GM21526 (cell line): ENCODE results near the gene HPGDS.
"Not testable (repeated sequence)": the region's sequence is repeated elsewhere in the genome, so short reads cannot be mapped to it uniquely, and the experiment has no call there.

Experiments used
- ATAC-seq: cut with Tn5 transposase; IDR thresholded peaks from one replicate; pipeline ENCODE4 v1.9.1; 2021; ENCODE audit warnings: moderate library complexity; ENCODE audit not compliant: unreplicated experiment, low FRiP score

Gene HPGDS

DNA sequence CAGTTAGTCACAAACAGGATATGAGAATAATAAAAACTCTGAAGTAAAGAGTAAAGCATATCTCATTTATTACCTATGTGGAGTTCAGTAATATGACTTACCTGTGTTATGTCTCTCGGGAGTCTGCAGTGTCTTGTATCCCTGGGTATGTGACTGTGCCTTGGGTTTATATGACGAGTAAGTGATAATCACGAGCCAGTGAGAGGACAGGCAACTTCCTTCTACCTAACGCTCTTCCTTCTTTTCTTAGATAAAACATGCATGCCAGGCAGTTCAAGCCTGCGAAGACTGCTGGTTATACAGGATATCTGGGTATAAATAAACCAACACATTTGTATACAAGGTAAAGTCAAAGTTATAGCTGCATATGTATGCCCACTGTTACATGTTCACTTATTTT, at the start of gene HPGDS:
Gene HPGDS (minus strand): TSS at position 143 of the 400 bp plus-strand sequence. CDS start 8,207 bp downstream, outside the sequence.
- no peak for ATAC-seq

- no peak for ATAC-seq
Observed at GRCh38 chr4:94390804-94391410, 48.3 kb upstream of the HPGDS start.

GRCh38 chr4:94389595-94390267, 47.1 kb upstream of the HPGDS start:
- ATAC-seq = no peak

DNA sequence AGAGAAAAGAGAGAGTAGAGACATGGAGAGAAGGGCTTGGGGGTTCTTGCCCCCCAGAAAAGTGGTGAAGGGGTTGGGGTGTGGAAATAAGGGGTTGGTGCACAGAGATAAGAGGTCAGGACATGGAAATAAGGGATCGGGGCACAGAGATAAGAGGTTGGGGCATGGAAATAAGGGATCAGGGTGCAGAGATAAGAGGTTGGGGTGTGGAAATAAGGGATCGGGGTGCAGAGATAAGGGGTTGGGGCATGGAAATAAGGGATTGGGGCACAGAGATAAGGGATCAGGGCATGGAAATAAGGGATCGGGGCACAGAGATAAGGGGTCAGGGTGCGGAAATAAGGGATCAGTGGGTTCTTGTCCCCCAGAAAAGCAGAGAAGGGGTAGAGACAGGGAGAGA, 45.3 kb upstream of the HPGDS start:
- ATAC-seq = not testable (repeated sequence)

GRCh38 chr4:94385452-94385851, 42.8 kb upstream of the HPGDS start:
- not testable (repeated sequence) for ATAC-seq

DNA sequence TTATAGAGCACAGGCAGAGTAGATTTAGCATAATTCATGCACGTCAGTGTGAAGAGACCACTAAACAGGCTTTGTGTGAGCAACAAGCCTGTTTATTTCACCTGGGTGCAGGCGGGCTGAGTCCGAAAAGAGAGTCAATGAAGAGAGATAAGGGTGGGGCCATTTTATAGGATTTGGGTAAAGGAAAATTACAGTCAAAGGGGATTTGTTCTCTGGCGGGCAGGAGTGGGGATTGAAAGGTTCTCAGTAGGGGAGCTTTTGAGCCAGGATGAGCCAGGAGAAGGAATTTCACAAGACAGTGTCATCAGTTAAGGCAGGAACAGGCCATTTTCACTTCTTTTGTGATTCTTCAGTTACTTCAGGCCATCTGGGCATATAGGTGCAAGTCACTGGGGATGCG, 40.3 kb upstream of the HPGDS start:
- ATAC-seq = not testable (repeated sequence)

DNA sequence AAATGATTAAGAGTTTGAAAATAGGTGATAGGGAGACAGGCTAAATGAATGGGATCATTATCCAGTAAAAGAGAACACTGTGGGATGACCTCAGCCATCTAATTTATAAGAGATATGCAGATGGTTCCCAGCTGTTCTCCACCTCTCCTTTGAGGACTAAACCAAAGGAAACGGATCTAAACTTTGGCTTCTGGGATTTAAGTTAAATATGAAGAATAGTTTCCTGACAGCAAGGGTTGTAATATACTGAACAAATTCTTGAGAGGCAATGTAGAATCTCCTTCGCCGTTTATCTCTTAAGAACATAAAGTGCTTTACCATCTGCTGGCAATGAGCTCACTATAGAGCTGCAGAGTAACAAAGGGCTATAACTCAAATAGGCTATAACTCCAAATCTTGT, 35.4 kb upstream of the HPGDS start:
- no peak for ATAC-seq

- no peak for ATAC-seq
Observed at GRCh38 chr4:94377294-94377693, 34.7 kb upstream of the HPGDS start.

DNA sequence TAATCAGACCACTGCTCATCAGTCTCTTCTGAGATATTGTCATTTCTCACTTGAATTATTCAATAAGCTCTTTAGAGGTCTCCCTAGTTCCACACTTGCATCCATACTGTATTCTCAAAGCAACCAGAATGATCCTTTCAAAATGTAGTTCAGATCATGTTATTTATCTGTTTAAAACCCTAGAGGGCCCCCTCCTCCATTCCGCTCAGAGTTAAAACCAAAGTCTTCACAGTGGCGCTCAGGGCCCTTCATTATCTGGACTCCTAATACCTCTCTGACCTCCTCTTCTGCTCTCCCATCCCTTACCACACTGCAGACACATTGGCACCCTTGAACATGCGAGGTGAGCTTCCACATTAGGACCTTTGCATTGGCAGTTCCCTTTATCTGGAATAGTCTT, 32.7 kb upstream of the HPGDS start:
- ATAC-seq = no peak

DNA sequence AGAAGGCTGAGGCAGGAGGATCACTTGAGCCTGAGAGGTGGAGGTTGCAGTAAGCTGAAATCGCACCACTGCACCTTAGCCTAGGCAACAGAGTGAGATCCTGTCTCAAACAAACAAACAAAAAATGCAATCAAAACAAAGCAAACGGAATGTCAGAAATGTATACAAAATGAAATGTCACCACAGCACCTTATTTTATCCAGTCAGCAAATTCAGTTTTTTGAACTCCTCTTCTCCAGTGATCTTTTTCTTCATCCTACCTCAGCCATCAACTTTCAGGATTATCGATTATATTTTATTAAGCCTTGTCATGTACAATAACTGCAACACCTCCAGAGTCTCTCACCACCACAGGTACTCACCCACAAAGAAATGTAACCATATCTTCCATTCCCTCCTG, 31.1 kb upstream of the HPGDS start:
- ATAC-seq = no peak

DNA sequence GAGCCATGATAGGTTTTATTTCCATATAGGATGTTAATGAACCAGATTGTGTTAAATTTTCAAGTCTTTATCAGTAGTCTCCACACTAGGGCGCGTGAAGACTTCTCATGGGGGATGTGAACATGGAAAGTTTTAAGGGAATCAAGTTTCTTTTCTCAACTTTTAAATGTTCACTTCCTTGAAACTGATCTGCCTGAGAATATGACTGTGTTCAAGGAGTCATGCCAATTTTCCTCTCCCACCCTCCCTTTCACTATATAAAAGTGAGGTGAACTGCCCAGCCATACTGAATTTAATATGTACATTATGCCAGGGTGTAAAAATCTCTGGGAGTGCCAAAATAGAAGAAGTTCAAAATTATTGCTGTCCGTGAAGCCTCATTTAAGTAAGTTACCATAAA, 30.4 kb upstream of the HPGDS start:
- no peak for ATAC-seq

GRCh38 chr4:94372228-94372978, 29.8 kb upstream of the HPGDS start:
- ATAC-seq = no peak

GRCh38 chr4:94371290-94371689, 28.7 kb upstream of the HPGDS start:
- no peak for ATAC-seq

DNA sequence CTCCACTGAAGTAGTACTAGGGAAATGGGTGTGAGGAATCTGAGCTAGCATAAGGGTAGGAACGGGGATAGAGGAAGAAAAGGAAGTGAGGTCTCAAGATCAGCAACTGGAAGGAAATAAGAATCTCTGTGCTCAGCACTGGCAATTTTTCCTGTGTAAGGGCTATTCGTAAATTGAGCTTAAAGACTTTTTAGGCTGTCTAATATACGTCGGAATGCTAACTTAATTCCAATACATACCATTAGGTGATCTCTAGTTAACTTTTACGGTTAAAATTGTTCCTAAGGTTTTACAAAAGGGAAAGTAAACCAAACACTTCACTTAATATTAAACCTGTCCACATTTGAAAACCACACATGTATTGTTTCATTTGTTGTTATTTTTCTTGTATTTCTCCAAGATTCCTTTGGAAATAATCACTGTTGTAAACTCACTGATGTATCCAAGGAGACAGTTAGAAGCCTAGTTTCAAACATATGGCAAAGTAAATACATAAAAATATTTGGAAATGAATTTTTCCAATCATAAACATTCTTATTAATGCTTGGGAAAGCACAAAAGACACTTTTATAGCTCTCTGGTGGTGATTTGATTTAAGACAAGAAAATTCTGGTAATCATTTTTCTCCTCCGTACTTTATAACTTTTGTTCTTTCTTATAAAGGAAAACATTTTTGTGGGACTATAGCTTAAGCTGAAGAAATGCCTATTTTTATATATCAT, 28.1 kb upstream of the HPGDS start:
- ATAC-seq = no peak

DNA sequence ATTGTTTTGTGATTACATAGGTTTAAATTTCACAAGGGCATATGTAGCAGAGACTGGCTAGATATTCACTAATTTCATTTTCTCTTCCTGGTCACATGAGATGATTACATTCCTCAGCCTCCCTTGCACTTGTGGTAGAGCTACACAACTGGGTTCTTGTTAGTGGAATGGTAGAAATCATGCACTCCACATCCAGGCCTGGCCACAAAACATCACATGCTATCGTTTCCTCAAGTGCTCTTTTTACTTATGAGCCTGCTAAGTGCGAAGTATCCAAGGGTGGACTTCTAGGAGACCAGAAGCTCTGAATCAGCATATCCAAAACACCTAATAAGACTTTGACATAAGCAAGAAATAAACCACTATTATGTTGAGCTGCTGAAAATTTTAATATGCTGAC, 26.4 kb upstream of the HPGDS start:
- no peak for ATAC-seq

DNA sequence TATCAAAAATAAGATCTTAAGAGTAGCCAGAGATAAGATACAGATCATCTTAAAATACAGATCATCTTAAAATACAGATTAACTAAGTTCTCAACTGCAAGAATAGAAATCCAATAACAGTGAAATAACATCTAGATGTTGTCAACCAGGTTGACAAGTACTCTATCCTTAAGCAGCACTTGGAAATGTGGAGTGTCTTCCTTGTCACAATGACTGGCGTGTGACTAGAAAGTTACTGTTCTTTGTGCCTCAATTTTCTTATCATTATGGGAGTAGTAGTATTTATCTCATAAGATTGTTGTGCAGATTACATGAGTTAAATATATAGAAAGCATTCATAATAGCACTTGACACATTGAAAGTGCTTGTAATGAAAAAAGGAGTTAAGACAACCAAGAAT, 25.8 kb upstream of the HPGDS start:
- no peak for ATAC-seq

- ATAC-seq = no peak
Observed at GRCh38 chr4:94365304-94365703, 22.7 kb upstream of the HPGDS start.

- no peak for ATAC-seq
Observed at GRCh38 chr4:94364527-94364926, 21.9 kb upstream of the HPGDS start.

DNA sequence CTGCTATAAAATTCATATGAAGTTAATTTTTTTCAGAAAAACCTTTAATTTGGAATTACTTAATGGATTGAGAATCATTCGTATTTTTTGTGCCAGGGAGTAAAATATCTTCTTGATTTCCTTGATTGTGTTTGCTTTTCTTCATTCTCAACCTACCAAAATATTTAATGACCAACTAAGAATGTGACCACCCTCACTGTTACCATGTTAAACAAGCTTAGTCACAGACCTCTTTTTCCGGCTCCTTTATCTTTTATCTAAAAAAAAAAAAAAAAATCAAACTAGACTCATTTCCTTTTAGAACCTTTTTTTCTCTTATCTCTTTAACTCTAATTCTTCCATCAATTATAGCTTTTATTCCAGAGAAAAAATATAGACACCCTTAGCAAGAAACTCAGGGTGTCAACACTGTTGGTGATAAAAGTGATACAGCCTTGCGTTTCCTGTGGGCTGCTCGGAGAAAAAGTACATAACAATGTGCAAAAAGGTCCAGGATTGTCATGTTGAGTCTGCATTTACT, 20.6 kb upstream of the HPGDS start:
- no peak for ATAC-seq

DNA sequence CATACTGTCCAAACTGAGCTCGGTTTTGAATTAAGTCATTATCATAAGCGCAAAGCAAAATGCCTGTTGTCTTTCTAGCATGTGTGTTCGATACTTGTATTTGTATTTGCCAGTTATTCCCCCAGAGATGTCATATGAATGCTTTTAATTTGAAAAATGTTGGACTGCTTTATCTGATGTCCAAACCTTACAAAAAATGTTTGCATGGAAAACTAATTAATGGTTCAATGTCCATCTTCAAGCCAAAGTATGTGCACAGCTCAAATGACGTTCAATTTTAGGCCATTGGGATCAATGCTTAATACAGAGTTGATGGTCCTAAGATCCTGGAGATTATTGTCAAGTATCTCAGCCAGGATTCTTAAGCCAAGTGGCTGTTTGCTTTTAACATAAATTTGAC, 17.2 kb upstream of the HPGDS start:
- no peak for ATAC-seq

- ATAC-seq = no peak
Observed at GRCh38 chr4:94359221-94359620, 16.6 kb upstream of the HPGDS start.
